Measurements from ENCODE around the gene UNC5C. TPM values are rescaled to one million over a fixed set of nuclear protein-coding genes. Genes with fewer than 3 reads are reported as not detected.

The UNC5C gene
- total RNA-seq, 2 experiments from 2014 or later = not detected

GRCh38 chr4:95421869-95422268 is 126.9 kb downstream of the UNC5C start:
- no peak overlapping the region for H3K4me3 Mint-ChIP-seq
- no peak for DNase-seq
- H3K4me1 Mint-ChIP-seq (ENCODE audit: low read depth) = no peaks in the 10 kb centered on the region
- no peak for ATAC-seq
- intact Hi-C loops (cut with micrococcal nuclease) = no loop called here
- CTCF ChIA-PET = no interaction called here
- no peaks in the 10 kb centered on the region for H3K36me3 Mint-ChIP-seq (ENCODE audit: low read depth)
- no peaks in the 10 kb centered on the region for H3K9me3 Mint-ChIP-seq
- POLR2A ChIA-PET = no interaction called here
- no peaks in the 10 kb centered on the region for H3K27me3 Mint-ChIP-seq
- H3K27ac Mint-ChIP-seq = no peak overlapping the region
- no peak for TF ChIP-seq CTCF (IDR thresholded peaks at IDR 0.05)

GRCh38 chr4:95417531-95417930 is 131.2 kb downstream of the UNC5C start:
- no peaks in the 10 kb centered on the region for H3K4me1 Mint-ChIP-seq (ENCODE audit: low read depth)
- ChIA-PET POLR2A (no interaction called here), CTCF (no interaction called here)
- H3K27me3 Mint-ChIP-seq = peaks cover 1% of the 10 kb centered on the region
- H3K4me3 Mint-ChIP-seq = no peak overlapping the region
- intact Hi-C loops (cut with micrococcal nuclease) = no loop called here
- no peak for ATAC-seq
- H3K27ac Mint-ChIP-seq = no peak overlapping the region
- no peak for TF ChIP-seq CTCF (IDR thresholded peaks at IDR 0.05)
- H3K36me3 Mint-ChIP-seq (ENCODE audit: low read depth) = no peaks in the 10 kb centered on the region
- no peak for DNase-seq
- no peaks in the 10 kb centered on the region for H3K9me3 Mint-ChIP-seq

GRCh38 chr4:95415346-95415771 is 133.4 kb downstream of the UNC5C start:
- Mint-ChIP-seq H3K27ac (no peak overlapping the region), H3K27me3 (peaks cover 1% of the 10 kb centered on the region), H3K4me1 (ENCODE audit: low read depth) (no peaks in the 10 kb centered on the region), H3K36me3 (ENCODE audit: low read depth) (no peaks in the 10 kb centered on the region), H3K9me3 (no peaks in the 10 kb centered on the region), H3K4me3 (no peak overlapping the region)
- ATAC-seq = no peak
- DNase-seq = no peak
- ChIA-PET POLR2A (no interaction called here), CTCF (no interaction called here)
- intact Hi-C loops (cut with micrococcal nuclease) = no loop called here
- TF ChIP-seq CTCF (IDR thresholded peaks at IDR 0.05) = no peak

GRCh38 chr4:95411371-95412088 is 137.2 kb downstream of the UNC5C start:
- ChIA-PET POLR2A (no interaction called here), CTCF (no interaction called here)
- ATAC-seq (no peak), DNase-seq (no peak)
- no peak overlapping the region for H3K4me3 Mint-ChIP-seq
- no peak for TF ChIP-seq CTCF (IDR thresholded peaks at IDR 0.05)
- no peaks in the 10 kb centered on the region for H3K9me3 Mint-ChIP-seq
- H3K4me1 Mint-ChIP-seq (ENCODE audit: low read depth) = no peaks in the 10 kb centered on the region
- intact Hi-C loops (cut with micrococcal nuclease) = no loop called here
- H3K27ac Mint-ChIP-seq = no peak overlapping the region
- H3K27me3 Mint-ChIP-seq = peaks cover 4% of the 10 kb centered on the region
- H3K36me3 Mint-ChIP-seq (ENCODE audit: low read depth) = no peaks in the 10 kb centered on the region

- Mint-ChIP-seq H3K4me1 (ENCODE audit: low read depth) (no peaks in the 10 kb centered on the region), H3K9me3 (no peaks in the 10 kb centered on the region), H3K27me3 (peaks cover 4% of the 10 kb centered on the region), H3K4me3 (no peak overlapping the region), H3K36me3 (ENCODE audit: low read depth) (no peaks in the 10 kb centered on the region), H3K27ac (no peak overlapping the region)
- TF ChIP-seq CTCF (IDR thresholded peaks at IDR 0.05) = no peak
- DNase-seq (no peak), ATAC-seq (no peak)
- ChIA-PET POLR2A (no interaction called here), CTCF (no interaction called here)
- intact Hi-C loops (cut with micrococcal nuclease) = no loop called here
Measured at GRCh38 chr4:95410387-95410977, 138.3 kb downstream of the UNC5C start.

Data from activated CD8-positive, alpha-beta T cell treated with anti-CD3 and anti-CD28 coated beads for 36 hours (primary cell).